Right kidney (tissue), 1 donor: ENCODE data around the gene GABPB2.
A peak's percentile ranks its signal among the peaks of the same experiment; 100 is the strongest.

ENCODE experiments used
- DNase-seq: peaks from one replicate; pipeline ENCODE4 v3.0.0-alpha.2; 2016

GABPB2 gene

GRCh38 chr1:151132335-151133017, 61.9 kb downstream of the GABPB2 start:
- no peak for DNase-seq

- peak; percentile 52 for DNase-seq
Observed at GRCh38 chr1:151133018-151133806, 62.7 kb downstream of the GABPB2 start.

- DNase-seq = no peak
Observed at GRCh38 chr1:151134396-151134795, 63.8 kb downstream of the GABPB2 start.

- DNase-seq = no peak
Observed at GRCh38 chr1:151134991-151135390, 64.4 kb downstream of the GABPB2 start.

GRCh38 chr1:151135433-151136385, 65.1 kb downstream of the GABPB2 start:
- DNase-seq = no peak

GRCh38 chr1:151137789-151138188, 67.2 kb downstream of the GABPB2 start:
- no peak for DNase-seq

- no peak for DNase-seq
Observed at GRCh38 chr1:151142411-151143056, 72.0 kb downstream of the GABPB2 start.

- DNase-seq = no peak
Observed at GRCh38 chr1:151143057-151143435, 72.5 kb downstream of the GABPB2 start.

- no peak for DNase-seq
Observed at GRCh38 chr1:151143986-151144385, 73.4 kb downstream of the GABPB2 start.

GRCh38 chr1:151144474-151145303, 74.1 kb downstream of the GABPB2 start:
- DNase-seq = peak; percentile 52

- DNase-seq = peak; percentile 72
Observed at GRCh38 chr1:151145304-151146071, 74.9 kb downstream of the GABPB2 start.

- DNase-seq = no peak
Observed at GRCh38 chr1:151146072-151146411, 75.5 kb downstream of the GABPB2 start.

GRCh38 chr1:151146412-151147131, 76.0 kb downstream of the GABPB2 start, which contains the start of gene SEMA6C:
SEMA6C (minus strand) TSS chr1:151146631; CDS start chr1:151142621, 4,010 bp downstream.
- DNase-seq = peak; percentile 93

- no peak for DNase-seq
Observed at GRCh38 chr1:151147132-151147503, 76.6 kb downstream of the GABPB2 start.

GRCh38 chr1:151147665-151148064, 77.1 kb downstream of the GABPB2 start:
- no peak for DNase-seq

GRCh38 chr1:151156515-151156819, 85.9 kb downstream of the GABPB2 start, which contains the start of gene TNFAIP8L2:
TNFAIP8L2 (plus strand) TSS chr1:151156649; CDS start chr1:151158698, 2,049 bp downstream.
- DNase-seq = no peak

- DNase-seq = no peak
Observed at GRCh38 chr1:151157067-151157531, 86.5 kb downstream of the GABPB2 start.

GRCh38 chr1:151158326-151158725, 87.8 kb downstream of the GABPB2 start:
- DNase-seq = no peak

- DNase-seq = no peak
Observed at GRCh38 chr1:151158751-151159251, 88.2 kb downstream of the GABPB2 start.
